Measurements from ENCODE around the gene HAS3.
"Not testable (repeated sequence)": the region's sequence is repeated elsewhere in the genome, so short reads cannot be mapped to it uniquely, and the experiment has no call there.

The HAS3 gene

DNA sequence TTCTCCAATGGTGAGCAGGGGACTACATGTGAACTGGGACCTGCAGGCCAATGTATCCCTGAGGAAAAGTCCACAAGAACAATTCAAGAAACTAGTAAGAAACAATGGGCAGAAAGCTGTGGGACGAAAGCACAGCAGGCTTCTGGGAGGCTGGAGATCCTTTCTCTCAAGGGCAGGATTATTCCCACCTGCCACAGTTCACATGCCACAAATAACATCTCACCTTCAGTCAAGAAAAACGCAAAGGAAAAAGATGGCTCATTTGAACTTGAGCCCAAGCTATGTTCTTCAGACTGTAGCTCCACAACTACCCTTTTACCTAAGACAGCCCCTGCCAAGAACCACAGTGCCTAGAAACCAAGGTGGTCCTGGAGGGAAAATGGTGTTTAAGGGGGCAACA is 13.0 kb downstream of the HAS3 start:
- no peak for DNase-seq (ENCODE audit: low spot score)

DNA sequence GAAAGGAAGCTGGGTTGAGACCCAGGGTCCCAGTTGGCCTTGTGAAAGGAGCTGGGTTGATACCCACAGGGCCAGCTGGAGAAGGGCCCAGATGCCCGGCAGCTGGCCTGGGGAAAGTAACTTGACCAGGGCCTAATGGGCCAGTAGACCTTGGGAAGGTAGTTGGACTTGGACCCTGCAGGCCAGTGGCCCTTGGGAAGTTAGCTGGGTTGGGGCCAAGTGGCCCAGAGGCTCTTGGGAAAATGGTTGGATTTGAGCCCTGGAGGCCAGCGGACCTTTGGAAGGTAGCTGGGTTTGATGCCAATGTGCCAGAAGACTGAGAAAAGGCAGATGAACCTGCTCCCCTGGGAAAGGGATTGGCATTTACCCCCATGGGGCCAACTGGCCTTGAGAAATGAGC is 13.5 kb downstream of the HAS3 start:
- DNase-seq (ENCODE audit: low spot score), result no peak

DNA sequence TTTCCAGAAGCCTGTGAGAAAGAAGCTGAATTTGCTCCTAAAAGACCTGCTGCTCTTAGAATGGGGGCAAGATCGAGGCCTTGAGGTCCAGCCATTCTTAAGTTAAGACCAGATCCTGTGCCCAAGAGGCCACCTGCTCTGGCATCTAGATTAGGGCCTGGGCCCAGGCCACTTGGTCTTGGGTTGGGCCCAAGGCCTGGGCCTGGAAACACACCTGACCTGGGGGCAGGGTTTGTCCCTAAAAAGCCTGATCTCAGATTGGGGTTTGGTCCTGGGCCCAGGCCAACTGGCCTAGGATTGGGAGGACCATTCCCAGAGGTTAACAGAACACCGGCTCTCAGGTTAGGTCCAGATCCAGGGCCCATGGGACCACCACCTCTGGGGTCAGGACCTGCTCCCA is 14.1 kb downstream of the HAS3 start:
- no peak for DNase-seq (ENCODE audit: low spot score)

DNA sequence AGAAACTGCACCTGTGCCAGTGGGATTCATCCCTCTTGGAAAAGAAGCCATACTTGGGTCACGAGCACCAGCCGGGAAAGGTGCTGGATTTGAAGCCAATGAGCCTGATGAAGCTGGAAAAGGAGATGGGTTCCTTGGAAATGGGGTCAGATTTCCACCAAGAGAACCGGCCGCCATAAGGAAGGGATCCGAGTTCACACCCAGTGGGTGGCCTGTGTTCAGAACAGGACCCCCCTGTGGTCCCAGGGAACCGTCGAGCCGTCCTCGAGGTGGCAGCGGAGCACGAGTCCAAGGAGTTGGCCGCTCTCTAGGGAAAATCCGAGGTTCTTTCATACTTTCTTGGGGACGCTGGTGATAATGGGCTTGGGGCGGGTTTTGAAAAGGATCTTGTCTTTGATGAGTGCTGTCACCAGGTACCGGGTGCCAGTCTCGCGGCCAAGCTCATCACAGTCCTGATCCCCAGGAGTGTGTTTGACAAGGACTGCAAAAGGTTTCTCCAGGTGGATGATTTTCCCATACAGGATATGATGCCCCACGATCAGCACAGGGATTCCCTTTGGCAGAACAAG is 14.7 kb downstream of the HAS3 start:
- DNase-seq (ENCODE audit: low spot score), result no peak

DNA sequence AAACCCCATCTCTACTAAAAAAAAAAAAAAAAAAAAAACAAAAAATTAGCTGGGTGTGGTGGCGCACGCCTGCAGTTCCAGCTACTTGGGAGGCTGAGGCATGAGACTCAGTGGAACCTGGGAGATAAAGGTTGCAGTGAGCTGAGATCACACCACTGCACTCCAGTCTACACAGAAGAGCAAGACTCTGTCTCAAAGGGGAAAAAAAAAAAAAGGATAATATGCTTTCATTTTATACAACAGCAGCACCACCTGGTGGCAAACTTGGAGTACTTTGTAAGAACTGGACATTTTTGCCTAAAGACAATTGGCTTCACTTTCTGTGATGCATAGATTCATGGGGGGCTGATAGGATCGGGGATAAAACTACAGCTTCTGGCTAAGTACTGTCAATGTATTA is 18.5 kb downstream of the HAS3 start:
- DNase-seq (ENCODE audit: low spot score), result peak; percentile 56

DNA sequence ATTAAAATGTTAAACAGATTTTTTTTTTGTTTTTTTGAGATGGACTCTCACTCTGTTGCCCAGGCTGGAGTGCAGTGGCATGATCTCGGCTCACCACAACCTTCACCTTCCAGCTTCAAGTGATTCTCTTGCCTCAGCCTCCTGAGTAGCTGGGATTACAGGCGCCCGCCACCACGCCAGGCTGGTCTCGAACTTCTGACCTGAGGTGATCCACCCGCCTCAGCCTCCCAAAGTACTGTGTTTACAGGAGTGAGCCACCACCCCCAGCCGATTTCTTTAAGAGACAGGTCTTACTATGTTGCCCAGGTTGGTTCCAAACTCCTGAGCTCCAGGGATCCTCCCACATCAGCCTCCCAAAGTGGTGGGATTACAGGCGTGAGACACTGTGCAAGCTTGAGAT is 19.0 kb downstream of the HAS3 start:
- DNase-seq (ENCODE audit: low spot score), result not testable (repeated sequence)

DNA sequence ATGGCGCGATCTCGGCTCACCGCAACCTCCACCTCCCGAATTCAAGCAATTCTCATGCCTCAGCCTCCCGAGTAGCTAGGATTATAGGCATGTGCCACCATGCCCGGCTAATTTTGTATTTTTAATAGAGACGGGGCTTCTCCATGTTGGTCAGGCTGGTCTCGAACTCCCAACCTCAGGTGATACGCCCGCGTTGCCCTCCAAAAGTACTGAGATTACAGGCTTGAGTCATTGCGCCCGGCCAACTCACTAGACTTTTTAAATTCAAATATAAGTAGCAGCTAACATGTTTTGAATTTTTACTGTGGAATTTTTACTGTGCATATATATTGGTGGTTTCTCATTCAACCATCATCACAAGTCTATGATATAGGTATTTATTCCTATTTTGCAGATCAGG is 19.5 kb downstream of the HAS3 start:
- not testable (repeated sequence) for DNase-seq (ENCODE audit: low spot score)

DNA sequence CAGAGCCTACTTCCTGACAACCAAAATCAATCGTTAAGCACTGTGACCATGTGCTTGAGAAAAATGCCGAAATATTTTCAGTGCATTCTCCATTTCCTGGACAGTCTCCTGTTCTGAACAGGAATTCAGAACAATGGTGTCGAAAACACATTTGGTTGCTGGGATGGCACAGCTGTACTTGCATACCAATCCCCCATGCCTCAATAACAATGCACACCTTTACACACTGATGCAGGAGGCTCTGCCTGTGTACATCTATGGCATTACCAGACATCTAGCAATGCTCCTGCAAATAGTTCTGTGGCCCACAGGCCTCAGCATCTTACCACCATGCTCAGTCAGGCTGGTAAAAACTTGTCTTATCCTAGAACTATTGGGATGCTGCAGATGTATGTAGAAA is 20.8 kb downstream of the HAS3 start:
- DNase-seq (ENCODE audit: low spot score), result no peak

DNA sequence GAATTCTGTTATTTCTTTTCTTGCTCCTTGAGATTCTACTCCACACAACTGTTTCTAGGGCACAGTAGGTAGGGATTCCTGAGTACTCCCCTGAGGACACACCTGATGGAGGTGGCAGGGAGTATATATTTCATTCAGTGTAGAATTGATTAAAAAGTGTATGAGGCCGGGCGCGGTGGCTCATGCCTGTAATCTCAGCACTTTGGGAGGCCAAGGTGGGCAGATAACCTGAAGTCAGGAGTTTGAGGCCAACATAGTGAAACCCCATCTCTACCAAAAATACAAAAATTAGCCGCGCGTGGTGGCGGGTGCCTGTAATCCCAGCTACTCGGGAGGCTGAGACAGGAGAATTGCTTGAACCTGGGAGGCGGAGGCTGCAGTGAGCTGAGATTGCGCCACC is 21.3 kb downstream of the HAS3 start:
- DNase-seq (ENCODE audit: low spot score), result not testable (repeated sequence)

DNA sequence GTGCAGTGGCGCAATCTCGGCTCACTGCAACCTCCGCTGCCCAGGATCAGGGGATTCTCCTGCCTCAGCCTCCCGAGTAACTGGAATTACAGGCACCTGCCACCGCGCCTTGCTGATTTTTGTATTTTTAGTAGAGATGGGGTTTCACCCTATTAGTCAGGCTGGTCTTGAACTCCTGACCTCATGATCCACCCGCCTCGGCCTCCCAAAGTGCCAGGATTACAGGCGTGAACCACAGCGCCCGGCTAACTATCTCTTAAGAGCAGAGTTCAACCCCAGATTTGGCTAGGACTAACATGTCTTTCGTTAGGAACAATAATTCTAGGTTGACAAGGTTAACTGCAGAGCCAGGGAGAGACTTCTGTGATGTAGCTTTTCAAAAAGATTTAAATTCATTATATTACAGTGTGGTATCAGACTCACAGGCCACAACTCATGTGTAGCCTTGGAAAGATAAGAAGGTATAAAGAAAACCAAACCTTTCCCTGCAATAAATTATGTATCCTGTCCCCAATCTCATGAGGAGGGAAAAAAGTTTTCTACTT is 22.6 kb downstream of the HAS3 start:
- no peak for DNase-seq (ENCODE audit: low spot score)

DNA sequence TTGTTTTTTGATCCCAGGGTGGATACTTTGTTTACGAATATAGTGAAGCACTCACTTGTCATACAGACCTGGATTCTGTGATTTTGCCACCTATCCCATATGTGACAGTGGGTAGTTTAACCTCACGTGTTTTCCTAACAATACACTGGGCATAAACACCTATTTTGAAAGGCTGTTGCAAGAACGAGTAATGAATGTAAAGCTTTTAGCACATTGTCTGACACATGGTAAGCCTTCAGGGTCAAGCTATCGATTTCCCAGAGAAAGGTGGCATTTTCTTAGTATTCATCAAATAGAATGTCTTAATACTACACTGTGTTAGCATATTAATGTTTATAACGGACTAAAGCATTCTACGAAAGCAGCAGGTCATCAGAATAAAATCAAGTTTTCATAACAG is 25.0 kb downstream of the HAS3 start:
- DNase-seq (ENCODE audit: low spot score), result no peak

DNA sequence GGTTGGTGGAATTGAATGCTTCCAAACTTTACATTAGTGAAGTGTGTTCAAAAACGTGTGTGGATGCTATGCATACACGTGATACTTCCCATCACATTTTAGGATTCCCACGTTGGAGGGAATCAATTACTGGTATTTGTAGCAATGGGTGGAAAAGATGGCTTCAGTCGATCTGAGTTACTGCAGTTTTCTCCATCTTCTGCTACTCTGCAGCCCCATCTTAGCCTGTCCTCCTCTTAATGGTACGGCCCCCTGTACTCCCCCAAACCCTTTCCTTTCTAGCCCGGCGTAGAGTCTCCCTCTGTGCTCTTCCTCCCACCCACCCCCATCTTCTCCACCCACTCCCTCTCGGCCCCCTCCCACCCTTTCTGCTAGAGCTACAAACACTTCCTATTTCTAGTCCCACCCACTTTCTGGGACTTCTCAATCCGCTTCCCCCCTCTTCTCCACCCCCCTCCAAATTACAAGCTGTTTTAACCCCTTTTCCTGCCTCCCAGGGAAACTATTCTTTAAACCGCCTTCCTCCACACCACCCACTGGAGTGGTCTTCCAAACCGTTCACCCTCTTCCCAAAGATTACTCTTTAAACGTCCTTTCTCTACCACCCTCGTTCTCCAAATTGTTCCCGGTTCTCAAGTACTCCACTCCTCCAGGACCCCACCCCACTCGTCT is 25.9 kb downstream of the HAS3 start:
- peak; percentile 54 for DNase-seq (ENCODE audit: low spot score)

DNA sequence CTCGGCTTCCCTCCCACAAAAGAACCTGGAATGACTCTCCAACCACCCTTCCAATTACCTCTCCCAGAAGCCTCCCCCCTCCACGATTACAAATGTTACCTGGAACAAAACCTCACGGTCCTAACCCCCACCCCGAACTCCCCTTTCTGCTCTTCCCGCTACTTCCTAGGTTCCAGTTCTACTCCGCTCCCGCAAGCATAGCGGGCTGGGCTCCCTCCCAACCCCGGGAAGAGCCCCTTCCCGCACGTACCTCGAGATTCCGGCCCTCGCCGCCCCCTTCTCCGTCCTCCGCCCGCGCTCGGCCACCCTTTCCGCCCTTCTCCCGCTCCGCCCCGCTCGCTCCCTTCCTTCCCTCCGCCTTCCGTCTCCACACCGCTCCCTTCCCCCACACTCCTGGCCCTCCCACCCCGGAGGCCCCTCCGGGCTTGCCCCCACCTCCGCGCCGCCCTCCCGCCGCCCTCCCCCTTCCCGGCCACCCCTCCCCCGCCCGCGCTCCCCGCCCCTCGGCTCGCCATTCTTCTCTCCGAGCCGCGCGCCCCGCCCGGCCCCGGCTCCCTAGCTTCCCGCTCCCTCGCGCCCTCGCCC is 26.5 kb downstream of the HAS3 start:
- peak; percentile 93 for DNase-seq (ENCODE audit: low spot score)

DNA sequence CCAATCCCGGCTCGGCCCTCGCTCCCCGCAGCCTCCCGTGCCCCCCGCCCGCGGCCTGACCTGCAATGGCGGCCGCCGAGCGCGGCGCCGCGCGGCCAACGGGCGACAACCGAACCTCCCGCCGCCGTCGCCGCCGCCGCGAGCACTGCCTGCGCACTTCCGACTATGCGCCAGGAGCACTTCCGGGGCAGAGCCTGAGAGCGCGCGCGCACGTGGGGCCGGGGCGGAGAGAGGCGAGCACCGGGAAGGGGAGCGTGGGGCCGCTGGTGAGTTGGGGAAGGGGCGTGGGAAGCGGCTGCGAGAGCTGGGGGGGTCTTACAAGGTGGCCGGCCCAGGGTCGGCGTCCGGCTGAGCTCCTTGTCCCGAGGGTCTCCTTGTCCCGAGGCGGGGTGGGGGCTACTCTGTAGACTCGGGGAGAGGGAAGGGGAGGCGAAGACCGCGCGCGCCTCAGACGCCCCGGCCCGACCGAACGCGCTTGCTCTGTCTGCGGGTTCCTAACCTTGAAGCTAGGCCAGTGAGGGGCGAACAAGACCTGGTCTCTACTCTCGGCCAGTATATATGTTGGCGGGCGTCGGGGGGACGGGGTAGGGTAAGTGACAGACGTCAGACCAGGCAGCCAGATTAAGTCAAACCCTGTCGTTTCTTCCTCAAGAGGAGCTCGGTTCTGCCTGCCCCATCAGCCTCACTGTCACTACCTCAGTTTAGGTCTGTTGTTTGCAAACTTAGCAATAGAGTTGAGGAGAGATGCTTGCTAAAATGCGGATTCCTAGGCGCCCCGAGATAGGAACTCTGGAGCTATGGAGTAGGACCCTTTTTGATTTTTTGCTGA is 27.2 kb downstream of the HAS3 start, which contains the start of the genes CHTF8 and UTP4:
CHTF8 (minus strand) TSS at position 165 of the 829 bp plus-strand sequence. CDS start 11,130 bp downstream, outside the sequence.
UTP4 (plus strand) TSS at position 226 of the 829 bp plus-strand sequence. CDS start 811 bp downstream, outside the sequence.
- peak; percentile 84 for DNase-seq (ENCODE audit: low spot score)

DNA sequence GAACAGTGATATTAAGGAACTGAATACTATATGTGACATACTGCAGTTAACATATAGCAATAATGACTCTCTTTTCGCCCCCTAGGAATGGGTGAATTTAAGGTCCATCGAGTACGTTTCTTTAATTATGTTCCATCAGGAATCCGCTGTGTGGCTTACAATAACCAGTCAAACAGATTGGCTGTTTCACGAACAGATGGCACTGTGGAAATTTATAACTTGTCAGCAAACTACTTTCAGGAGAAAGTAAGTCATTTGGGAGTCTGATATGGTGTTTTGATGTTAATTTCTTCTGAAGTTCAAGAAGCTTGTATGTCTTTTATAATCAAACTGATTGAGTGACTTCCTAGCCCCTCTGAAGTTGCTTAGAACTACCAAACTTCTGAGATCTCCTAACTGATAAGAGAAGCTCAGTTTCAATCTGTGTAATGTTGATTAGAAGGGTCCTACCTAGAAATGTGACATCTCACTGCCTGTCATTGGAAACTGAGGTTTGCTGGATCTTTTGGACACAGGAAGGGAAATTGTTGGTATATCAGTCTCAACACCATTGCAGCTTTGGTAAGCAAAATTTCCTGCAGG is 28.0 kb downstream of the HAS3 start:
- DNase-seq (ENCODE audit: low spot score), result no peak

DNA sequence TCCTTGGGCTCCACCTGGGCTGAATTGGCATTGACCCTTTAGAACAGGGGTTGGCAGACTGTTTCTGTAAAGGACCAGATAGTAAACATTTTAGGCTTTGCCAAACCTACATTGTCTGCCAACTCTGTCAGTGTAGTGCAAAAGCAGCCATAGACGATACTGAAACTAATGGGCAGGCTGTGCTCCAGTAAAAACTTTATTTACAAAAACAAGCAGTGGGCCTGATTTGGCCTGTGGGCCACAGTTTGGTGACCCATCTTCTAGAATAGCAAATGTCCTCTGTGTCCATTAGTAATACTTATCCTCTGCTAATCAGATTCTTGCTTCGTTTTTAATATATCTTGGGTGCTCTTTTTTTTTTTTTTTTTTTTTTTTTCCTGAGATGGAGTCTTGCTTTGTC is 33.2 kb downstream of the HAS3 start:
- no peak for DNase-seq (ENCODE audit: low spot score)

DNA sequence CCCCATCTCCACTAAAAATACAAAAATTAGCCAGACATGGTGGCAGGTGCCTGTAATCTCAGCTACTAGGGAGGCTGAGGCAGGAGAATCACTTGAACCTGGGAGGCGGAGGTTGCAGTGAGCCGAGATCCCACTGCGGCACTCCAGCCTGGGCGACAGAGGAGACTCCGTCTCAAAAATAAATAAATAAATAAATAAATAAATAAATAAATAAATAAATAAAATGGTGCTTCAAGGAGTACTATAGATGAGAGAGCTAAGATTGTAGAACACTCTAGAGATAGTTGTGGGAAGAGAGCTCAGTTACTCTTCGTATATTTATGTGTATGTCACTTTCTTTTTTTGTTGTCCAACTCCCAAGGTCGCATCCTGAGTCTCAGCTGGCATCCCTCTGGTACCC is 34.0 kb downstream of the HAS3 start:
- not testable (repeated sequence) for DNase-seq (ENCODE audit: low spot score)

DNA sequence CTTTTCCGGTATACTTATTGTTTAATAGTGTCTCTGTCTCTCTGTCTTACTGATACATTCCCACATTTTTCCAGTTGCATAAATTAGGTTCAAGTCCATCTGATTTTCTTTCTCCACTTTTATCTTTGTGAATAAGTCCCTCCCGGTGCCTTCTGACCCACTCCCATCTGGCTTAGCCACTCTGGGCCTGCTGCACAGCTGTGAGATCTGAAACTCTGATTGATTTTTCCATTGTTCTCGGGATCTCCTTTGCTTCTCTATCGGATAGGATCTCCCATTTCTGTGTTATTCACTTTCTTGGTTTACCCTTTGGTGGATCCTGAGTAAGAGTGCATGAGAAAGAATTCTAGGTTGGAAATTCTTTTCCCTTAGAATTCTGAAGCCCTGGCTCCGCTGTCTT is 35.6 kb downstream of the HAS3 start:
- DNase-seq (ENCODE audit: low spot score), result no peak

DNA sequence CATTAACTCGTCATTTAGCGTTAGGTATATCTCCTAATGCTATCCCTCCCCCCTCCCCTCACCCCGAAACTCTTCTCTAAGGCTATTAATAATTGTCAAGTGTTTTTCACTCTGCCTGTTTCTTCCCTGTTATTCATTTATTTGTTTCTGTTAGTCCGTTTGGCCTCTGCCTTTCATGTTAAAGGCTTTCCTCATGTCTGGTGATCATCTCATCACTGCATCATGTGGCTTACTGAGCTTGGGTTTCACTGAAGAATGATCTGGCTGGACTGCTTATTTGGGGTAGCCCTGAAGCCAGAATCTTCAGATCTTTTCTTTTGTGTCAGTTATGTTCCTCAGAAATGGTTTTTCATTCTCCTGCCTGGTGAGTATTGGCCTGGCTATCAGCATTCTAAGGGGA is 36.5 kb downstream of the HAS3 start:
- no peak for DNase-seq (ENCODE audit: low spot score)

DNA sequence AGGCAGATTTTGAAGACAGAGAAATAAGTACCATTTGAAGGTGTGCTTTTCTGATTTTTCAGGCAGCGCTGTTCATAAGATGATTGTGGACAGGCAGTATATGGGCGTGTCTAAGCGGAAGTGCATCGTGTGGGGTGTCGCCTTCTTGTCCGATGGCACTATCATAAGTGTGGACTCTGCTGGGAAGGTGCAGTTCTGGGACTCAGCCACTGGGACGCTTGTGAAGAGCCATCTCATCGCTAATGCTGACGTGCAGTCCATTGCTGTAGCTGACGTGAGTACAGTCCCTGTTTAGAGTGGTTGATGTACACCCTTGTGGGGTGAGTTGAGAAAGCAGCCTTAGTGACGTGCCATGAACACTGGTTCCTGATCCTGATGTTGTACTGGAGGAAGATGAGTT is 37.7 kb downstream of the HAS3 start:
- DNase-seq (ENCODE audit: low spot score), result no peak

DNA sequence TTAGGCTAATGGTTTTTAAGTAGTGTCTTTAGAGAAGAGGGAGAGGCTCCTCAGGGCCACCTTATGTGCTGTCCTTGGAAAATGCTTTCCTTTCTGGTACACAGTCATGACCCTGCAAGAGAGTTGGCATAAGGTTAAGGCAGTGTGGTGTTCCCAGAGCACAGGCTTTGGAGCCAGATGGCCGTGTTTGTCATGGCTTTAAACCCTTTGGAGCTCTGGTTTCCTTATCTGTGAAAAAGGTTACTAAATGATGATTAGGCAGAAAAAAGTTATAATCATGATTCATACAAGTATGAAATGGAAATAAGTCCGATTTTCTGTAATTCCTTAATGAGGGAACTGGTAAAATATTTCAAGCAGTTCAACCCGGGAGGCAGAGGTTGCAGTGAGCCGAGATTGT is 40.2 kb downstream of the HAS3 start:
- DNase-seq (ENCODE audit: low spot score), result no peak

DNA sequence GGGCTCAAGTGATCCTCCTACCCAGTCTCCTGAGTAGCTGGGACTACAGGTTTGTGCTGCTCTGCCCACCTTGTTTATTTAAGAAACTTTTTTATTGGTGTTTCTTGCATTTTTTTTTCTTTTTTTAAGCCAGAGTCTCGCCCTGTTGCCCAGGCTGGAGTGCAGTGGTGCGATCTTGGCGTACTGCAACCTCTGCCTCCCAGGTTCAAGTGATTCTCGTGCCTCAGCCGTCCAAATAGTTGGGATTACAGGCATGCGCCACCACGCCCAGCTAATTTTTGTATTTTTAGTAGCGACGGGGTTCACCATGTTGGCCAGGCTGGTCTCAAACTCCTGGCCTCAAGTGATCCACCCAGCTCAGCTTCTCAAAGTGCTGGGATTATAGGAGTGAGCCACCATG is 44.2 kb downstream of the HAS3 start:
- DNase-seq (ENCODE audit: low spot score), result not testable (repeated sequence)

Measured in hepatic stellate cell (primary cell).